Measurements from ENCODE around the gene ORAI2.
"Not testable (repeated sequence)": the region's sequence is repeated elsewhere in the genome, so short reads cannot be mapped to it uniquely, and the experiment has no call there.

ORAI2 gene

DNA sequence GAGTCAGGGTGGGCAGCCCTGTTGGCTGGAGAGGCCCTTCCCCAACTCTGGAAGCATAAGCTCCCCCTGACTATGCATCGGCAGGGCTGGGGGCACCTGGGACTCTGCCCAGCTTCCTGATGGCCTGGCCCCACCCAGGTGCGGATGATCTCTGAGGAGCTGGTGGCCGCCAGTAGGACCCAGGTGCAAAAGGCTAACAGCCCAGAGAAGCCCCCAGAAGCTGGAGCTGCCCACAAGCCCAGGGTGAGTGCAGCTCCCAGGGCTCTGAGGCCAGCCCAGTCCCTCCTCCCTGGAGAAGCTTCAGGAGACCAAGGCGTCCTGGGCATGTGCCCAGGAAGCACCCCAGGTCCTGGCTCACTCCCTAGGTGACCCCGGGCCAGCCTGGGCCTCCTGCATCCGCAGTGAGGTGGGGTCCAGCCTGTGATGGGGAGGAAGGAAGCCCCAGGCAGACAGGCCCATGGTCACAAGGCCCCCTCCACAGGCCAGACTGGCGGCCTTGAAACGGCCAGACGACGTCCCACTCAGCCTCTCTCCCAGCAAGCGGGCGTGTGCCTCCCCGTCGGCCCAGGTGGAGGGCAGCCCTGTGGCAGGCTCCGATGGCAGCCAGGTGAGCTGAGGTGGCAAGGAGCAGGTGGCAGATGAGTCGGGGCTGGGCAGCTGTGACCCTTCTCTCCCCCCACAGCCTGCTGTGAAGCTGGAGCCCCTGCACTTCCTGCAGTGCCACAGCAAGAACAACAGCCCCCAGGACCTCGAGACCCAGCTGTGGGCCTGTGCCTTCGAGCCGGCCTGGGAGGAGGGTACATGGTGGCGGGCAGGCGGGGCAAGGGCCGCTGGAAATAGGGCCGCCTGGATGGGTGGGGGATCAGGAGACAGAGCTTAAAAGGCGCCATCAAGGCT is 34.5 kb downstream of the ORAI2 start:
- in situ Hi-C loops (cut with MboI; ENCODE audit: low sequenced_read_pairs), result no loop called here

GRCh38 chr7:102468478-102469350 is 35.3 kb downstream of the ORAI2 start:
- in situ Hi-C loops (cut with MboI; ENCODE audit: low sequenced_read_pairs), result no loop called here

- in situ Hi-C loops (cut with MboI; ENCODE audit: low sequenced_read_pairs), result no loop called here
Measured at GRCh38 chr7:102469351-102469971, 36.1 kb downstream of the ORAI2 start.

GRCh38 chr7:102469972-102470825 is 36.8 kb downstream of the ORAI2 start:
- in situ Hi-C loops (cut with MboI; ENCODE audit: low sequenced_read_pairs), result no loop called here

DNA sequence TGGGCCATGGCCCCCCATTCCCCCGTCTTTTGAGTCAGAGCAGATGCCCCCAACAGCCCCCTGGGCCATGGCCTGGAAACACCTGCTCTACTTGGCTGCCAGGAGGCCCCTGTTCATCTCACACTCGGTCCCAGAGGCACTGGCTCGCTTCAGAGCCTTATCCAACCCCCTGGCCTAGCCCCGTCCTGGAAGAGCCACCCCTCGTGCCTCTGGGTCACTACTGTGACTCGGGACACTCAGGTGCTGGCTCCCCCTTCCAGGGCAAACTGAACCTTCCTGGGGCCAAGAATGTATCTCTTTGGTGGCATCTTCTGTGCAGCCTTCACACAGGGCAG is 38.4 kb downstream of the ORAI2 start:
- in situ Hi-C loops (cut with MboI; ENCODE audit: low sequenced_read_pairs), result no loop called here

DNA sequence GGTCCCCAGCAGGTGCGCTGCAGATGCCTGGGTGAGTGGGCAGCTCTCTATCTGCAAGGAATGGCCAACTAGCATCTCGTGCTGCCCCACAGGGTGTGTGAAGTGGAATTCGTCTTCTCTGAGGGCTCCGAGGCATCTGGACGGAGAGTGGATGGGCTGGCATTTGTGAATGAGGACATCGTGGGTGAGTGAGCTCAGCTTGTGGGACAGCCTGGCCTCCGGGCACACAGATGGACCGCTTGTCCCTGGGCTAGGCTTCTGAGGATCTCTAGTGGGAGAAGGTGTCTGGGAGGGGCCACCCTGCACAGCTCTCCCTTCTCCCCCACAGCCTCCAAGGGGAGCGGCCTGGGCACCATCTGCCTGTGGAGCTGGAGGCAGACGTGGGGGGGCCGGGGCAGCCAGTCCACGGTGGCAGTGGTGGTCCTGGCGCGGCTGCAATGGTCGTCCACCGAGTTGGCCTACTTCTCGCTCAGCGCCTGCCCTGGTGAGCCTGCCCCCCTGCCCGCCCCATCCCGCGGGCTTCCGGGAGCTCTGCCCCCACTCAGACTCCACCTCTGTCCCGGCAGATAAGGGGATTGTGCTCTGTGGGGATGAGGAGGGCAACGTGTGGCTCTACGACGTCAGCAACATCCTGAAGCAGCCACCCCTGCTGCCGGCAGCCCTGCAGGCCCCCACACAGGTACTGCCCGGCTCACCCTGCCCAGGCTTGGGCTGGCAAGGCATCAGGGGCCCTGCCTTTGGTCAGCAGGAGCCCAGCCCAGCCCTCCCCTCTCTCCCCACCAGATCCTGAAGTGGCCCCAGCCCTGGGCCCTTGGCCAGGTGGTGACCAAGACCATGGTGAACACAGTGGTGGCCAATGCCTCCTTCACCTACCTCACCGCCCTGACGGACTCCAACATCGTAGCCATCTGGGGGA is 39.0 kb downstream of the ORAI2 start:
- in situ Hi-C loops (cut with MboI; ENCODE audit: low sequenced_read_pairs), result no loop called here

- in situ Hi-C loops (cut with MboI; ENCODE audit: low sequenced_read_pairs), result no loop called here
Measured at GRCh38 chr7:102473271-102473991, 40.1 kb downstream of the ORAI2 start.

DNA sequence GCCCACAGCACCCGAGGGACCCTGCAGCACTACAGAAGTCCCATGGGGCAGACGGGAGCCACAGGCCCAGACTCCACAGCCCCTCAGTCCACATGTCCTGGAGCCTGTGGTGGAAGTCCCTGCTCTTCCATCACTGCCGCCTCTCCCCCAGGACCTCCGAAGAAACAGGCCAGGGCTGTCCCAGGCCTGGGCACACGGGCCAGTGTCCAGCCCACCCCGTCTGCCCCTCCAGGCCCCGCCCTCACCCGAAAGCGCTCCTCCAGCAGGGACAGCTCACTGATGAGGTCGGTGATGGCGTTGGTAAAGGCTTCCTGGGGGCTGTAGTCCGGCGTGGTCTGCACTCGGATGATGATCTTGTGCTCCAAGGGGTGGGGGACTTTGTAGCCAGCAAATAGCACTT is 40.7 kb downstream of the ORAI2 start:
- in situ Hi-C loops (cut with MboI; ENCODE audit: low sequenced_read_pairs), result not testable (repeated sequence)

DNA sequence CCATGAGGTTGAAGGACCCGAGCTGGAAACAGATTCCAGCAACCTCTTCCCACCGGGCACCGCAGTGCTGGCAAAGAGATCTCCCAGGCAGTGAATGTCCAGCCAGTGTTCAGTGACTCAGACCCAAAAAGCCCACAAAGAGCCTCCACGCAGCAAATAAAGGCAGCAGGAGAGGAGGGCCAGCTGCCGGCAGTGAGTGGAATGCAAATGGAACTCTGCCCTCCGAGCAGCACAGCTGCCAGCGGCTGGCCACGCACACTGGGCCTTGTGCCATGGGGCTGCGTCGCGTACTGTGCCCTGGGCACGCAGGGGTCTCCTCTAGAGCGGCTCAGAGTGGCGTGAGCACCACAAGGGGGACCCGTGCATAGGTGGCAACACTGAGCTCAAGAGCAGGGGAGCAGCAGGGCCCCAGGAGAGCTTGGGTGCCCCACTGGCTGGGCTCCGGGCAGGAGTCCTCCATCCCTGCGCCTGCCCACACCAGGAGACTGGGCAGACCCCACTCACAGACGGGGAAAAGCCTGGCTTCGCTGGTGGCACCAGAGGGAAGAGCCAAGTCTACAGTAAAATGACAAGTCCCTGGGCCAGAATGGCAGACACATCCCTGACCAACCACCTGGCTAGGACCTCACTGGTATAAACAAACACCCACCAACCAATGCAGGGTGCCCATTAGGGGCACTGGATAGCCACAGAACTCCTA is 41.5 kb downstream of the ORAI2 start:
- in situ Hi-C loops (cut with MboI; ENCODE audit: low sequenced_read_pairs), result not testable (repeated sequence)

DNA sequence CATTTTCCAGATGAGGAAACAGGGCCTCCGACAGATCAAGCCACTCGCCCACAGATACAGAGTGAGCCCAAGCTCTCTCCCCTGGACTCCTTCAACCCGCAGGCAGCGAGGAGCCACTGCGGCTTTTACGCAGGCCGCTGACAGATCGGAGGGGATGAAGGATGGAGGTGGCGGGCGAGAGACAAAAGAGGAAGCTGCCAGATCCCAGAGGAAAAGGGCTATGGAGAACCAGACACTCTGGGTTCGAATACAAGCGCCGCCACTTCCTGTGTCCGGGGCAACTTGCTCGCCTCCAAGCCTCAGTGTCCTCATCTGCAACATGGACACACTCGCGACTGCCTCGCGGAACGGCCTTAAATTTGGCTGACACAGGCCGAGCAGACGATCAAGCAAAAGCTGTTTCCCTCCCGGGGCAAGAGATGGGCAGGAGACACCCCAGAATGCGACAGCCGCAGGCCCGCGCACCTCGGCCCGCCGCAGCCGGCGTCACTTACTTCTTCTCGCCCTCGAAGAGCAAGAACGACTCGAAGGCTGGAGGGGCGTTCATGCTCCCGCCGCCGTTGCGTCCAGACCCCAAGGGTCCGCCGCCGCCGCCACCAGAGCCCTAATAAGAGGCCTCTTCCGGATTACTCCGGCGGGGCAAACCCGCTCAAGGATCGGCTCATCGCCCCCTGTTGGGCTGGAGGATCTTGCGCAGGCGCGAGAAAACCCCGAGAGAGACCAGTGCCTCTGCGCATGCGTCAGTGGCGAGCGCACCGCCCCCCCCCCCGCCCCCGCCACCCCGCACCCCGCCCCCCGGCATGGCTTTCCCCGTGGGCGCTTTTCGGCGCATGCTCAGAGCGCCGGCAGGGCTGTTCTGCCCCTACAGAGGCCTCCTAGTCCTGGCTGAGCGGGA is 45.2 kb downstream of the ORAI2 start, which contains the start of gene POLR2J:
POLR2J (minus strand) TSS at position 609 of the 895 bp plus-strand sequence; CDS start at position 547, 62 bp downstream.
- in situ Hi-C loops (cut with MboI; ENCODE audit: low sequenced_read_pairs), result not testable (repeated sequence)

DNA sequence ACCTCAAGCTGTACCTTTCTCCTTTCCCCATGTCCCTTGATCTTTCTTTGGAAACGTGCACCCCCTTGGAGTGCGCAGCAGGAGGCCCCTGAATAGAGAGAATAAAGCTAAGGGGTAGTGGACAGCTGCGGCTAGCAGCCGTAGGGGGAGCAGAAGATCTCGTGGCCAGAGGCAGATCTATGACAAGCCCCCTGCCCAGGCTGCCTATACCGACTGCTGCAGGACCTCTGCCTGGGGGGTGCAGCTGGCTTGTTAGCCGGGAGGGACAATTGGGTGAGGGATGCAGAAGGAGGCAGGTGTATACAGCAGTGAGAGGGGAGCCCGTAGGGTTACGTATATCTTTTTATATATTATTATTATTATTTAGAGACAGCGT is 45.8 kb downstream of the ORAI2 start:
- in situ Hi-C loops (cut with MboI; ENCODE audit: low sequenced_read_pairs), result not testable (repeated sequence)

- in situ Hi-C loops (cut with MboI; ENCODE audit: low sequenced_read_pairs), result not testable (repeated sequence)
Measured at GRCh38 chr7:102479982-102480637, 46.7 kb downstream of the ORAI2 start.

- in situ Hi-C loops (cut with MboI; ENCODE audit: low sequenced_read_pairs), result not testable (repeated sequence)
Measured at GRCh38 chr7:102481962-102482361, 48.6 kb downstream of the ORAI2 start.

DNA sequence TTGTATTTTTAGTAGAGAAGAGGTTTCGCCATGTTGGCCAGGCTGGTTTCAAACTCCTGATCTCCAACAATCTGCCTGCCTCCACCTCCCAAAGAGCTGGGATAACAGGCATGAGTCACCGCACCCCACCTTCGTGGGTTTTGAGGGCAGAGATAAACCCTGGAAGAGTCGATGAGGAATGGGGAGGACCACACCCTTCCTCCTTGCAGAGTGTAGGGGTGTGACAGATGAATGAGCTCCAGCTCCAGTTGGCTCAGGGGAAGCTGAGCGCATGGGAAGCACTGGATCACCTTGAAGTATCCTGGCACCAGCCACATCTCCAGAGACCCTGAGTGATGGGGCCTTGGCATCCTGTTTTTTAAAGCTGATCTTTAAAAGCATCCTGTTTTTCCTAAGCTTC is 50.9 kb downstream of the ORAI2 start:
- in situ Hi-C loops (cut with MboI; ENCODE audit: low sequenced_read_pairs), result not testable (repeated sequence)

DNA sequence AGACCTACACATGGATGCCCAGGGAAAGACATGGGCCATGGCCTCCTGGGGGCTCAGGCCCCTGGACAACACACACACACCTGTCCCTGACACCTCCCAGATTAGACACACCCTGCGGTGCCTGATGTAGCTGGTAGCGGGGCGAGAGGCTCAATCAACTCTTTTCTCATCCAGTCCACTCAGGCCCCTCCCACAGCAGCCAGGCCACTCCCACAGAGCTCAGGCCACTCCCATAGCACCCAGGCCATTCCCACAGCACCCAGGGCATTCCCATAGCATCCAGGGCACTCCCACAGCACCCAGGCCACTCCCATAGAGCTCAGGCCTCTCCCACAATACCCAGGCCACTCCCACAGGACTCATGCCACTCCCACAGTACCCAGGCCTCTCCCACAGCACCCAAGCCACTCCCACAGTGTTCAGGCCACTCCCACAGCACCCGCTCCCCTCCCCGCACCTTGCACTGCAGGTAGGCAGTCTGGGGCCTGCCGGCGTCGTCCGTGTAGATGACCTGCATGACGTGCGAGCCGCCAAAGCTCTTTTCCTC is 57.2 kb downstream of the ORAI2 start:
- in situ Hi-C loops (cut with MboI; ENCODE audit: low sequenced_read_pairs), result not testable (repeated sequence)

DNA sequence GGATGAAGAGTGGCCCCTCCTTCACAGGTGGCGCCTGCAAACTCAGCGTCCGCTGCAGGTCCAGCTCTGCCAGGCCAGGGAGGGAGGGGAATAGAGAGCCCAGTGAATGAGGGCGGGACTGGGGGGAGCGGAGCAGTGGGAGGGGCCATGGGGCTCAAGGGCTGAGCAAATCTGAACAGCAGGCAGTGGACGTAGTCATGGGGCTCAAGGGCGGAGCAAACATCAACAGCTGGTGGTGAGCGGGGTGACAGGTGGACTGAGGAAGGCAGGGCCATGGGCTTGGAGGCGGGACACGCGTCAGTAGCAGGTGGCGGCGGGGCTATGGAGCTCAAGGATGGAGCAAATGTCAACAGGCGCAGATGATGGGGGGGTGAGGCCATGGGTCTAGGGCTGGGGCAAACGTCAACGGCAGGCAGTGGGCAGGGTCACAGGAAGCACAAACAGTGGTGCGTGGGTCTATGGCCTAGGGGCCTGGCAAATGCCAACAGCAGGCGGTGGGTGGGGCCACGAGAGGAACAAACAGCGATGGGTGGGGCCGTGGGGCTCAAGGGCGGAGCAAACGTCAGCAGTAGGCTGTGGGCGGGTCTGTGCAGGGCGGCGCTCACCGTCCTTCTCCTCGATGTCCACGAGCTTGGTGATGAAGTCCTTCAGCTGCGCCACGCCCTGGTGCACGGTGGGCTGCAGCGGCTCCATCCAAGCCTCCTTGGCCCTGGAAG is 60.0 kb downstream of the ORAI2 start:
- in situ Hi-C loops (cut with MboI; ENCODE audit: low sequenced_read_pairs), result not testable (repeated sequence)
